Endothelial cell of umbilical vein (primary cell): ENCODE measurements around the gene C4orf50. TPM values are rescaled to one million over a fixed set of nuclear protein-coding genes. Genes with fewer than 3 reads are reported as not detected.

Experiments
- BruUV-seq: library from RNA; stranded (reverse); fragments of 400-500 nt; replicated peaks from 2 replicates; lab custom pipeline; 2021; lab: Mats Ljungman, UMichigan
- CTCF ChIA-PET: fragments of 300-600, 350-600 bp; sonication (Branson Sonifier 250); formaldehyde crosslinking; loops from one replicate; lab custom pipeline; 2021; ENCODE audit warnings: antibody characterized with exemption, inconsistent platforms; lab: Charles Lee
- POLR2A ChIA-PET: fragments of 300-600, 350-600 bp; sonication (Branson Sonifier 250); formaldehyde crosslinking; loops from one replicate; lab custom pipeline; 2021; ENCODE audit warnings: antibody characterized with exemption, inconsistent platforms; lab: Charles Lee
- DNase-seq: peaks from one replicate; pipeline ENCODE4 v3.0.0-alpha.2; 2011; ENCODE audit warnings: low read depth, low spot score
- FAIRE-seq: peaks from 2 replicates; lab custom pipeline; 2011; peaks lifted over from hg19 to GRCh38; lab: Jason Lieb, UNC
- H2AFZ ChIP-seq: 2 replicates; pipeline ENCODE4 v1.6.0; 2012; ENCODE audit warnings: low read depth, low read length, control low read depth, inconsistent platforms
- H3K27ac ChIP-seq: 2 replicates; pipeline ENCODE4 v1.5.1; 2011; ENCODE audit warnings: low read depth, mild to moderate bottlenecking, control low read depth, low read length, moderate library complexity; ENCODE audit not compliant: insufficient read depth
- H3K27me3 ChIP-seq, 2 experiments: 2 replicates each; pipeline versions ENCODE4 v1.6.0 to v1.6.1; 2011; ENCODE audit warnings: low read length in 2 of 2, mixed read lengths in 1 of 2; ENCODE audit not compliant: control insufficient read depth in 2 of 2, insufficient read depth in 2 of 2
- H3K36me3 ChIP-seq, 2 experiments: 2 replicates in 1 of 2; 3 replicates in 1 of 2; pipeline ENCODE4 v1.5.1; 2011; ENCODE audit warnings: low read length in 2 of 2, mild to moderate bottlenecking in 1 of 2, moderate library complexity in 1 of 2; ENCODE audit not compliant: control insufficient read depth in 2 of 2, insufficient read depth in 2 of 2; ENCODE audit errors: extremely low read depth in 1 of 2
- H3K4me1 ChIP-seq: 3 replicates; pipeline ENCODE4 v1.5.1; 2011; ENCODE audit warnings: mild to moderate bottlenecking, low read length; ENCODE audit not compliant: control insufficient read depth, insufficient read depth; ENCODE audit errors: extremely low read depth
- H3K4me2 ChIP-seq: 2 replicates; pipeline ENCODE4 v1.6.1; 2011; ENCODE audit warnings: low read length, control low read depth, mixed read lengths; ENCODE audit not compliant: insufficient read depth
- H3K4me3 ChIP-seq, 3 experiments: fragments of 200-600 bp in 1 of 3; sonication (generic), shearing (Covaris generic) in 1 of 3; replicated peaks in 1 of 3; 2 replicates each; pipeline ENCODE4 v1.5.1; 2011 to 2016; ENCODE audit warnings: control low read depth in 3 of 3, low read length in 3 of 3, mild to moderate bottlenecking in 2 of 3, inconsistent platforms in 1 of 3, low read depth in 1 of 3, moderate library complexity in 1 of 3; ENCODE audit not compliant: insufficient read depth in 1 of 3
- H3K79me2 ChIP-seq: 2 replicates; pipeline ENCODE4 v1.6.0; 2012; ENCODE audit warnings: low read length, inconsistent platforms; ENCODE audit not compliant: control insufficient read depth, insufficient read depth
- H3K9ac ChIP-seq: replicated peaks from 2 replicates; pipeline ENCODE3; 2011; ENCODE audit warnings: low read length, control low read depth; ENCODE audit not compliant: insufficient read depth; ENCODE audit errors: extremely low read depth
- H3K9me1 ChIP-seq: replicated peaks from 3 replicates; pipeline ENCODE4 v1.6.0; 2011; ENCODE audit warnings: mild to moderate bottlenecking, low read length; ENCODE audit not compliant: control insufficient read depth, insufficient read depth; ENCODE audit errors: extremely low read depth
- H3K9me3 ChIP-seq: replicated peaks from 2 replicates; pipeline ENCODE4 v1.5.1; 2012; ENCODE audit warnings: low read length, inconsistent platforms; ENCODE audit not compliant: control insufficient read depth, insufficient read depth
- H4K20me1 ChIP-seq: replicated peaks from 2 replicates; pipeline ENCODE3; 2011; ENCODE audit warnings: mild to moderate bottlenecking, low read length; ENCODE audit not compliant: control insufficient read depth, insufficient read depth; ENCODE audit errors: extremely low read depth
- EZH2 ChIP-seq: IDR thresholded peaks from 2 replicates; pipeline ENCODE4 v1.6.1; 2012; ENCODE audit warnings: borderline replicate concordance, low read depth, mild to moderate bottlenecking, moderate library complexity, low read length, inconsistent platforms; ENCODE audit not compliant: severe bottlenecking
- FOS ChIP-seq: IDR thresholded peaks from 2 replicates; pipeline ENCODE4 v1.6.1; 2011; ENCODE audit warnings: mild to moderate bottlenecking, low read length, moderate library complexity, borderline replicate concordance; ENCODE audit not compliant: insufficient read depth
- GATA2 ChIP-seq: IDR thresholded peaks from 2 replicates; pipeline ENCODE4 v1.7.0; 2011; ENCODE audit warnings: low read depth, mild to moderate bottlenecking, moderate library complexity, mixed read lengths, low read length; ENCODE audit not compliant: insufficient read length, insufficient read depth
- JUN ChIP-seq: IDR thresholded peaks from 2 replicates; pipeline ENCODE4 v1.6.1; 2011; ENCODE audit warnings: borderline replicate concordance, low read depth; ENCODE audit not compliant: insufficient read length, insufficient read depth
- MYC ChIP-seq: IDR thresholded peaks from one replicate; pipeline ENCODE4 v1.6.1; 2011; ENCODE audit warnings: mild to moderate bottlenecking, low read depth, low read length
- POLR2A ChIP-seq: IDR thresholded peaks from 2 replicates; pipeline ENCODE4 v1.6.1; 2012; ENCODE audit warnings: low read depth, mild to moderate bottlenecking, control low read depth, low read length
- POLR2AphosphoS5 ChIP-seq: IDR thresholded peaks from 2 replicates; pipeline ENCODE4 v1.6.1; 2012; ENCODE audit warnings: low read depth, mild to moderate bottlenecking, control low read depth, low read length, moderate library complexity; ENCODE audit not compliant: insufficient read depth
- dilution Hi-C: fragments of 300-500 bp; cut with MboI; formaldehyde crosslinking; loops from one replicate; pipeline ENCODE4 v1.15.0; 2019; ENCODE audit warnings: low sequenced_read_pairs; ENCODE audit not compliant: extremely low pct_ligation_motif_present
- intact Hi-C: fragments of 100-400 bp; cut with micrococcal nuclease; formaldehyde crosslinking; loops from one replicate; pipeline ENCODE4 v1.10.0; 2022
- polyA plus RNA-seq, 4 experiments: library from polyadenylated mRNA; depleted of rRNA in 3 of 4; stranded (reverse) in 3 of 4; unstranded in 1 of 4; fragments of >200 nt; gene quantifications; 2 replicates each; pipeline versions ENCODE4 v1.2.1 to v1.2.3, GENCODE V29; 2011 to 2012; ENCODE audit warnings: missing spikeins in 1 of 4
- total RNA-seq: library from RNA; stranded (reverse); gene quantifications from 2 replicates; pipeline ENCODE4 v1.2.3, GENCODE V29; 2021
- TF ChIP-seq, protein P1 (sequence below), 2 donors: IDR thresholded peaks; 1 replicate in 1 of 2; 2 replicates in 1 of 2; pipeline ENCODE4 v1.5.1; 2011; ENCODE audit warnings: low read length in 2 of 2, mild to moderate bottlenecking in 2 of 2, moderate library complexity in 2 of 2, control low read depth in 1 of 2, inconsistent platforms in 1 of 2, low read depth in 1 of 2; ENCODE audit not compliant: insufficient read depth in 1 of 2; ENCODE audit errors: extremely low read depth in 1 of 2
- TF ChIP-seq, protein P2 (sequence below): IDR thresholded peaks from 2 replicates; pipeline ENCODE4 v1.6.1; 2011; ENCODE audit not compliant: insufficient read depth, insufficient read length

C4orf50 gene
- total and polyA plus RNA-seq, 2 donors (not counting 3 experiments of a cell fraction or from before 2014, with no cell fraction given): not detected

DNA sequence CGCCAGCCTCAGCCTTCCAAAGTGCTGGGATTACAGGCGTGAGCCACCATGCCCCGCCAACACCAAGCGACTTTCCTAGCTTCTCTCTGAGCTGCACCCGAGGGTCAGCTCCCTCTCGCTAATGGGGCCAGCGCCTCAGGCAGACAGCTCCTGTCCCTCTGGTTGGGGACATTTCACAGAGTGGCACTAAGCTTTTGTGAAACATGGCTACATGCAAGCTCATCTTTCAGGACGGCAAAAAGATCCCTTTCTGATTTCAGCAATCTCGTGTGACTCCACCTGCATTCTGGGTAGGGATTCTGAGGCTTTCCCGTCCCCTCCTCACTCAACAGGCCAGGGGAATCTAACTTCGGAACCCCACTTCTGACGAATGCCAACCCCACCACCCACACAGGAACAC is 31.0 kb upstream of the C4orf50 start:
- H3K9me3 ChIP-seq: no peaks in the 10 kb centered on the region
- DNase-seq (no peak), FAIRE-seq (no peak)
- H3K27ac ChIP-seq: no peak overlapping the region
- no peak overlapping the region for H2AFZ ChIP-seq
- ChIA-PET CTCF (no interaction called here), POLR2A (no interaction called here)
- no peaks in the 10 kb centered on the region for H4K20me1 ChIP-seq
- no peak overlapping the region for H3K4me2 ChIP-seq
- no peaks in the 10 kb centered on the region for H3K9me1 ChIP-seq
- no peak overlapping the region for H3K4me3 ChIP-seq
- intact Hi-C loops: no loop called here
- no peaks in the 10 kb centered on the region for H3K79me2 ChIP-seq
- TF ChIP-seq GATA2: no peak
- TF ChIP-seq EZH2: no peak
- TF ChIP-seq FOS: no peak
- TF ChIP-seq, protein P1, sequence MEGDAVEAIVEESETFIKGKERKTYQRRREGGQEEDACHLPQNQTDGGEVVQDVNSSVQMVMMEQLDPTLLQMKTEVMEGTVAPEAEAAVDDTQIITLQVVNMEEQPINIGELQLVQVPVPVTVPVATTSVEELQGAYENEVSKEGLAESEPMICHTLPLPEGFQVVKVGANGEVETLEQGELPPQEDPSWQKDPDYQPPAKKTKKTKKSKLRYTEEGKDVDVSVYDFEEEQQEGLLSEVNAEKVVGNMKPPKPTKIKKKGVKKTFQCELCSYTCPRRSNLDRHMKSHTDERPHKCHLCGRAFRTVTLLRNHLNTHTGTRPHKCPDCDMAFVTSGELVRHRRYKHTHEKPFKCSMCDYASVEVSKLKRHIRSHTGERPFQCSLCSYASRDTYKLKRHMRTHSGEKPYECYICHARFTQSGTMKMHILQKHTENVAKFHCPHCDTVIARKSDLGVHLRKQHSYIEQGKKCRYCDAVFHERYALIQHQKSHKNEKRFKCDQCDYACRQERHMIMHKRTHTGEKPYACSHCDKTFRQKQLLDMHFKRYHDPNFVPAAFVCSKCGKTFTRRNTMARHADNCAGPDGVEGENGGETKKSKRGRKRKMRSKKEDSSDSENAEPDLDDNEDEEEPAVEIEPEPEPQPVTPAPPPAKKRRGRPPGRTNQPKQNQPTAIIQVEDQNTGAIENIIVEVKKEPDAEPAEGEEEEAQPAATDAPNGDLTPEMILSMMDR (IDR thresholded peaks at IDR 0.05; ENCODE audit: extremely low read depth in 1 of 2, insufficient read depth in 1 of 2, low read depth in 1 of 2, low read length in 2 of 2): no peak
- TF ChIP-seq JUN: no peak
- TF ChIP-seq MYC: no peak
- no peak for TF ChIP-seq POLR2A
- no peaks in the 10 kb centered on the region for H3K4me1 ChIP-seq
- H3K27me3 ChIP-seq: no peaks in the 10 kb centered on the region
- dilution Hi-C loops: no loop called here
- H3K36me3 ChIP-seq: no peaks in the 10 kb centered on the region
- no peak overlapping the region for H3K9ac ChIP-seq
- no TSS peak for BruUV-seq

DNA sequence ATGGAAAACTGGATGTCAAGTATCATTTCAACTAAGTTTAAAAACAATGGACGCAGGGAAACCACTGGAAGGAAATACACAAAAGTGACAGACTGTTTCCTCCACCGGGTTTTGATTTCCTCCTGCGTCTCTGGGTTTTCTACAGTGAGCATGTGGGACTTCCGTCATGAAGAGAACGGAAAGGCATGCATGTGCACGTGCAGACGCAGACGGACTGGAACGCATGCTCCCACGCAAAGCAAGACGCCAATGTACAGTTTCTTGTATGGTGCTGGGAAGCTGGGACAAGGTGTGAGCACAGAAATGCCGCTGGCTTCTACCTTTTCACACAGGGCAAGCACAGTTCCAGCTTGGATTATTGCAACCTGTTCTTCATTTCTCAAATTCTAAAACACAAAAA is 30.3 kb upstream of the C4orf50 start:
- DNase-seq: no peak
- Histone ChIP-seq H4K20me1 (no peaks in the 10 kb centered on the region), H3K79me2 (no peaks in the 10 kb centered on the region), H2AFZ (no peak overlapping the region), H3K9me3 (no peaks in the 10 kb centered on the region), H3K9me1 (no peaks in the 10 kb centered on the region), H3K9ac (no peak overlapping the region), H3K4me2 (no peak overlapping the region), H3K4me1 (no peaks in the 10 kb centered on the region), H3K36me3 (no peaks in the 10 kb centered on the region), H3K27me3 (no peaks in the 10 kb centered on the region), H3K27ac (no peak overlapping the region), H3K4me3 (no peak overlapping the region)
- CTCF ChIA-PET: no interaction called here
- intact Hi-C loops: no loop called here
- POLR2A ChIA-PET: no interaction called here
- no peak for FAIRE-seq
- no TSS peak for BruUV-seq
- TF ChIP-seq POLR2AphosphoS5: no peak
- TF ChIP-seq GATA2: no peak
- TF ChIP-seq POLR2A: no peak
- no peak for TF ChIP-seq EZH2
- no peak for TF ChIP-seq FOS
- TF ChIP-seq, protein P1 (IDR thresholded peaks at IDR 0.05; ENCODE audit: extremely low read depth in 1 of 2, insufficient read depth in 1 of 2, low read depth in 1 of 2, low read length in 2 of 2): no peak
- no peak for TF ChIP-seq MYC
- TF ChIP-seq, protein P2, sequence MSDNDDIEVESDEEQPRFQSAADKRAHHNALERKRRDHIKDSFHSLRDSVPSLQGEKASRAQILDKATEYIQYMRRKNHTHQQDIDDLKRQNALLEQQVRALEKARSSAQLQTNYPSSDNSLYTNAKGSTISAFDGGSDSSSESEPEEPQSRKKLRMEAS: no peak
- no peak for TF ChIP-seq JUN
- dilution Hi-C loops: no loop called here
